ENCODE results near the gene ZBTB7A. TPM values are rescaled to one million over a fixed set of nuclear protein-coding genes. Genes with fewer than 3 reads are reported as not detected.
A peak's percentile ranks its signal among the peaks of the same experiment; 100 is the strongest.

The ZBTB7A gene
- total RNA-seq, 4 donors from 2014 or later: 60.3 to 94.2 (median 77.4) TPM

DNA sequence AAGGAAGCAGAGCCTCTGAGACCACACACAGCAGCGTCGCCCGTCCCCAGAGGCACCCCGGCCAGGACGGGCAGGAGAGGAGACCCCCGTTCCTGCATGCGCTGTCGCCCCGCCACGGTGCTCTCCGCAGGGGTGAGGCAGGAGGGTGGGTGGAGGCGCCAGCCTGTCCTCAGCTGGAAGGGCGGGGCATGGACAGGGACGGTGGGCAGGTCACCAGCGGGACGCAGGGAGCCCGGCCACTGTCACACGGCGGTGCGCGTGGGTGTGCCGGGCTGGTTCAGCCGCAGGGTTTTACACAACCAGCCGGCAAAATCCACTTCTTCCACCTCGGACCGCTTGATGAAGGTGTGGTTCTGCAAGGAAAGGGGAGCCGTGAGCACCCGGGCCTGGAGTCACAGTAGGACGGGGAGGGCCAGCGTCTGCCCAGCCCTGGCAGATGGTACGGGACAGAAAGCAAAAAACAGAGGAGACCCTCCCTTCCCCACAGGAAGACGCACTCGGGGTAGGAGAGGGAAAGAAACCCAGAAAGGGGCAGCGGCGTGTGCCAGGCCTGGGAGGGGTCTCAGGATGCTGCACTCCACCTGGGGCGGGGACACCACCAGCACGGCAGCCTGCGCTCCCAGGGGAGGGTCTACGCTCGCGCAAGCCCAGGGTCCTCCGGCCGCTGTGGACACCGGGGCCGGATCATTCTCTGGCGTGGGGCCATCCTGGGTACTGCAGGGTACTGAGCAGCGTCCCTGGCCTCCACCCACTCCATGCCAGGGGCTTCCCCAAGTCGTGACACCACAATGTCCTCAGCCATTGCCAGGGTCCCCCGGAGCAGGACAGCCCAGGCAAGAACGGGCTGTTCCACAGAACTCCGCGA is 23.9 kb upstream of the ZBTB7A start:
- peaks cover 11% of the 10 kb centered on the region for H3K4me1 ChIP-seq
- TF ChIP-seq, protein P1, sequence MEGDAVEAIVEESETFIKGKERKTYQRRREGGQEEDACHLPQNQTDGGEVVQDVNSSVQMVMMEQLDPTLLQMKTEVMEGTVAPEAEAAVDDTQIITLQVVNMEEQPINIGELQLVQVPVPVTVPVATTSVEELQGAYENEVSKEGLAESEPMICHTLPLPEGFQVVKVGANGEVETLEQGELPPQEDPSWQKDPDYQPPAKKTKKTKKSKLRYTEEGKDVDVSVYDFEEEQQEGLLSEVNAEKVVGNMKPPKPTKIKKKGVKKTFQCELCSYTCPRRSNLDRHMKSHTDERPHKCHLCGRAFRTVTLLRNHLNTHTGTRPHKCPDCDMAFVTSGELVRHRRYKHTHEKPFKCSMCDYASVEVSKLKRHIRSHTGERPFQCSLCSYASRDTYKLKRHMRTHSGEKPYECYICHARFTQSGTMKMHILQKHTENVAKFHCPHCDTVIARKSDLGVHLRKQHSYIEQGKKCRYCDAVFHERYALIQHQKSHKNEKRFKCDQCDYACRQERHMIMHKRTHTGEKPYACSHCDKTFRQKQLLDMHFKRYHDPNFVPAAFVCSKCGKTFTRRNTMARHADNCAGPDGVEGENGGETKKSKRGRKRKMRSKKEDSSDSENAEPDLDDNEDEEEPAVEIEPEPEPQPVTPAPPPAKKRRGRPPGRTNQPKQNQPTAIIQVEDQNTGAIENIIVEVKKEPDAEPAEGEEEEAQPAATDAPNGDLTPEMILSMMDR (IDR thresholded peaks at IDR 0.05): no peak
- DNase-seq (ENCODE audit: low spot score in 2 of 2): no peak
- peaks cover 47% of the 10 kb centered on the region for H3K36me3 ChIP-seq
- peak overlapping the region; percentile 13 for H3K4me3 ChIP-seq
- 83% methylated on average over 29 of the region's 52 CpGs for WGBS
- H3K9me3 ChIP-seq: no peaks in the 10 kb centered on the region
- no peak overlapping the region for H3K27ac ChIP-seq
- H3K27me3 ChIP-seq: no peaks in the 10 kb centered on the region

DNA sequence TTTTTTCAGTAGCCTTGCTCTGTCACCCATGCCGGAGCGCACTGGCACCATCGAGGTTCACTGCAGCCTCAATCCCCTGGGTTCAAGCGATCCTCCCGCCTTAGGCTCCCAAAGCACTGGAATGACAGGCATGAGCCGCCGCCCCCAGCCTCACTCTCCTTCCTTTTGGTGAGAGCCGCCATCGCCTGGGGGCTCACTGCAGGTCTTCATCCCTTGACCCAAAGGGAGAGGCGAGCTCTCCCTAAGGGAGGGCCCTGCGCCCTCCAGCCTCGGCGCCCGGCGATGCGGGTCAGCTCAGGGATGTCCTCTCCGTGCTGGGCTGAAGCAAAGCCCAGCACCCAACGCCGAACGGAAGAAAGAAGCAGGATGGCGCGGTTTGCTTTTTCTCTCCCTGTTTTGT is 23.2 kb upstream of the ZBTB7A start:
- Histone ChIP-seq H3K27me3 (no peaks in the 10 kb centered on the region), H3K4me1 (peaks cover 6% of the 10 kb centered on the region), H3K27ac (peak overlapping the region; percentile 4), H3K4me3 (peak overlapping the region; percentile 13), H3K9me3 (no peaks in the 10 kb centered on the region), H3K36me3 (peaks cover 45% of the 10 kb centered on the region)
- TF ChIP-seq EP300 (IDR thresholded peaks at IDR 0.05) (no peak), POLR2A (IDR thresholded peaks at IDR 0.05) (no peak), POLR2AphosphoS5 (IDR thresholded peaks at IDR 0.05) (no peak)
- TF ChIP-seq, protein P1 (IDR thresholded peaks at IDR 0.05): no peak
- DNase-seq (ENCODE audit: low spot score in 2 of 2): no peak
- 92% methylated on average over 14 of the region's 22 CpGs for WGBS

DNA sequence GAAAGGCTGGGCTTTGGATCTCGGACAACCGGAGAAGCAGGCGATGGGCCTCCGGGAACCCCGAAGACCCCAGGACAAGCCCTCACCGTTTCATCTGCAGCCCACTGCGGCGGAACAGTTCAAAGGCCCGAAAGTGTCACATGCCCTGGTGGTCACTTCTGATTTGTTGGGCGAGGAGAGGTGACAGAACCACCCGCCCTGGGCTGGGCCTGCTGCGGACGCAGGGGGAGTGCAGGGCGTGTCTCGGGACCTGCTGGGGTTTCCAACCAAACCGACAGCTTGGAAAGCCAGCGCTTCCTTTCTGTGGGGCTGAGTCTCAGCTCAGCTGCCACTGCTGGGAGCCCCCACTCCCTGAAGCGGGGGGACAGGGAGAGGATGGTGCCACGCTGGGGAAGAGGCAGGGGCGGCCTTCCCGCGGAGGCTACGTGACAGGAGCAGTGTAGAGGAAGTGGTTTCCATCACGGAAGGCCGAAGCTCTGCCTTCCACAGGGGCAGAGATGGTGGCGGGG is 22.8 kb upstream of the ZBTB7A start:
- TF ChIP-seq EP300 (IDR thresholded peaks at IDR 0.05): no peak
- no peak for TF ChIP-seq POLR2AphosphoS5 (IDR thresholded peaks at IDR 0.05)
- no peak for TF ChIP-seq POLR2A (IDR thresholded peaks at IDR 0.05)
- TF ChIP-seq, protein P1 (IDR thresholded peaks at IDR 0.05): no peak
- peaks cover 40% of the 10 kb centered on the region for H3K36me3 ChIP-seq
- H3K27me3 ChIP-seq: no peaks in the 10 kb centered on the region
- WGBS: 84% methylated on average over 23 of the region's 26 CpGs
- DNase-seq (ENCODE audit: low spot score in 2 of 2): no peak
- H3K4me3 ChIP-seq: peak overlapping the region; percentile 13
- peaks cover under 1% of the 10 kb centered on the region for H3K4me1 ChIP-seq
- peak overlapping the region; percentile 4 for H3K27ac ChIP-seq
- H3K9me3 ChIP-seq: no peaks in the 10 kb centered on the region

DNA sequence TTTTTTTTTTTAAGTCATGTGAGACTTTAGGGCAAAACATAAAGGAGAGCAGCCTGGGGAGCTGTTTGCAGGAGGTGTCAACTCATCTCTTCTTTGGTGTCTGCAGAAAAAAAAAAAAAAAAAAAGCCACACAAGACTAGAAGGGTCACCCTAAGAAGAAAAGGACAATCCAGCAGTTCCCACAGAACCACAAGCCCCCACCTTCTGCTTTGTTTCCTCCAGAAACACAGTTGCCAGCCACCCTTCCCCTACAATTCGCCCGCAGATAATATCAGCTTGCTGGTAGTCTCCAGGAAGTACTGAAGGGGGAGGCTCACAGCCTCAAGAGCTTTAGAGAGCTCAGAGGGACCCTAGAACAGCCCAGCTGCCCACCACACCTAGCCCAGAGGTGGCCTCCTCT is 22.3 kb upstream of the ZBTB7A start:
- Histone ChIP-seq H3K9me3 (no peaks in the 10 kb centered on the region), H3K36me3 (peaks cover 35% of the 10 kb centered on the region), H3K4me1 (peaks cover 4% of the 10 kb centered on the region), H3K27ac (no peak overlapping the region), H3K27me3 (no peaks in the 10 kb centered on the region), H3K4me3 (peak overlapping the region; percentile 13)
- DNase-seq (ENCODE audit: low spot score in 2 of 2): no peak
- WGBS: 61% methylated on average over 2 of the region's 2 CpGs
- no peak for TF ChIP-seq EP300 (IDR thresholded peaks at IDR 0.05)

DNA sequence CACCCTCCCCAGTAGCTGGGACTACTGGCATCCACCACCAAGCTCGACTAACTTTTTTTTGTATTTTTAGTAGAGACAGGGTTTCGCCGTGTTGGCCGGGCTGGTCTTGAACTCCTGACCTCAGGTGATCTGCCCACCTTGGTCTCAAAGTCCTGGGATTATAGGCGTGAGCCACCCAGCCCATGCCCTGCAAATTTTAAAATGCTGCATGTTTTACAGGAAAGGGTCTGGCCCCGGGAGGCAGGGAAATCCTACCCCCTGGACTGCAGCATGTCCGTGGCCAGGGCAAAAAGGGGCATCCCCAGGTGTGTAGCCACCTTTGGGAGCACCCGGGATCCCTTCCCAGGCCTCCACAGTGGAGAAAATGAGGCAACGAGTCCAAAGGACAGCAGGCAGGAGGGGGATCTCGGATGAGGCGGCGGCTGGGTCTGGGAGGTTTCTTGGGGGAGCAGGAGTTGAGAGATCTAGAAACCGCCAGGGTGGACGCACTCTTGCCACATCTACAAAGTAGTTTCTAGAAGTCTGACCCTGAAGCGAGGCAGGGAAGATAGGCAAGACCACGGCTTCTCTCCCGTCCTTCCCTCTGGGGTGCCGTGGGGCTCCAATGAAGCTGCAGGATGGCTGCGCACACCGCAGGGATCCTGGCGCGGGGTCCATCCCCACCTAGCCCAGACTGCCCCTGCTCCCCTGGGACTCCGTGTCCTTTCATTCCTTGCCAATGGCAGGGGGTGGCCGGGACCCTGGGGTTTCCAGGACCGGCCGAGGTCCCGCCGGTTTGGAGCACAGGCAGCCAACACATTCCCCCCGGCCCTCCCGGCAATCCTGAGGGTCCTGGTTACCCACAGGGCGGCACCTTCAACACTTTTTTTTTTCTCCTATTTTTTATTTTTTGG is 21.3 kb upstream of the ZBTB7A start:
- Histone ChIP-seq H3K27ac (no peak overlapping the region), H3K4me3 (no peak overlapping the region), H3K4me1 (peaks cover 10% of the 10 kb centered on the region), H3K36me3 (peaks cover 26% of the 10 kb centered on the region), H3K27me3 (no peaks in the 10 kb centered on the region), H3K9me3 (no peaks in the 10 kb centered on the region)
- whole genome bisulfite sequencing: 82% methylated on average over 22 of the region's 31 CpGs
- TF ChIP-seq EP300 (IDR thresholded peaks at IDR 0.05): no peak
- TF ChIP-seq, protein P1 (IDR thresholded peaks at IDR 0.05): no peak
- no peak for TF ChIP-seq POLR2A (IDR thresholded peaks at IDR 0.05)
- TF ChIP-seq POLR2AphosphoS5 (IDR thresholded peaks at IDR 0.05): no peak
- DNase-seq (ENCODE audit: low spot score in 2 of 2): peak in 1 of 2 donors; percentile 57
